ENCODE results near the gene KRTAP25-1. TPM values are rescaled to one million over a fixed set of nuclear protein-coding genes. Genes with fewer than 3 reads are reported as not detected.

Gene KRTAP25-1
- total RNA-seq, 4 donors from 2014 or later: not detected

DNA sequence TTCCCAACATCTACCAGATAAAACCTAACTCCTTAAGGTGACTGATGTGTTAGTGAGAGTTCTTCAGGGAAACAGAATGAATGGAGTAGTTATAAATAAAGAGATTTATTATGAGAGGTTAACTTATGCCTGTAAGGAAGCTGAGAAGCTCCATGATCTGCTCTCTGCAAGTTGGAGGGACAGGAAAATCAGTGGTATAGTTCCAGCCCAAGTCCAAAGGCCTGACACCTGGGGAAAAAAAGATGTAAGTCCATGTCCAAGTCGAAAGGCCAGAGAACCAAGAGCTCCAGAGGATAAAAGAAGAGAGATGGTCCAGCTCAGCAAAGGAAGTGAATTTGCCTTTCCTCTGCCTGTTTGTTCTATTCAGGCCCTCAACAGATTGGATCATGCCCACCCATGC lies 33.6 kb downstream of the KRTAP25-1 start:
- TF ChIP-seq POLR2A (IDR thresholded peaks at IDR 0.05): no peak
- TF ChIP-seq, protein P1, sequence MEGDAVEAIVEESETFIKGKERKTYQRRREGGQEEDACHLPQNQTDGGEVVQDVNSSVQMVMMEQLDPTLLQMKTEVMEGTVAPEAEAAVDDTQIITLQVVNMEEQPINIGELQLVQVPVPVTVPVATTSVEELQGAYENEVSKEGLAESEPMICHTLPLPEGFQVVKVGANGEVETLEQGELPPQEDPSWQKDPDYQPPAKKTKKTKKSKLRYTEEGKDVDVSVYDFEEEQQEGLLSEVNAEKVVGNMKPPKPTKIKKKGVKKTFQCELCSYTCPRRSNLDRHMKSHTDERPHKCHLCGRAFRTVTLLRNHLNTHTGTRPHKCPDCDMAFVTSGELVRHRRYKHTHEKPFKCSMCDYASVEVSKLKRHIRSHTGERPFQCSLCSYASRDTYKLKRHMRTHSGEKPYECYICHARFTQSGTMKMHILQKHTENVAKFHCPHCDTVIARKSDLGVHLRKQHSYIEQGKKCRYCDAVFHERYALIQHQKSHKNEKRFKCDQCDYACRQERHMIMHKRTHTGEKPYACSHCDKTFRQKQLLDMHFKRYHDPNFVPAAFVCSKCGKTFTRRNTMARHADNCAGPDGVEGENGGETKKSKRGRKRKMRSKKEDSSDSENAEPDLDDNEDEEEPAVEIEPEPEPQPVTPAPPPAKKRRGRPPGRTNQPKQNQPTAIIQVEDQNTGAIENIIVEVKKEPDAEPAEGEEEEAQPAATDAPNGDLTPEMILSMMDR (IDR thresholded peaks at IDR 0.05): no peak
- no peaks in the 10 kb centered on the region for H3K9me3 ChIP-seq
- no peak overlapping the region for H3K4me3 ChIP-seq (replicated peaks in 1 of 3)
- intact Hi-C loops (cut with DNase I): no loop called here
- no peaks in the 10 kb centered on the region for H3K36me3 ChIP-seq
- H3K4me1 ChIP-seq: no peaks in the 10 kb centered on the region
- no peak overlapping the region for H3K27ac ChIP-seq
- DNase-seq: no peak
- no peaks in the 10 kb centered on the region for H3K27me3 ChIP-seq
- 48 to 64% methylated on average over 1 of the region's 1 CpG for WGBS, 2 donors

DNA sequence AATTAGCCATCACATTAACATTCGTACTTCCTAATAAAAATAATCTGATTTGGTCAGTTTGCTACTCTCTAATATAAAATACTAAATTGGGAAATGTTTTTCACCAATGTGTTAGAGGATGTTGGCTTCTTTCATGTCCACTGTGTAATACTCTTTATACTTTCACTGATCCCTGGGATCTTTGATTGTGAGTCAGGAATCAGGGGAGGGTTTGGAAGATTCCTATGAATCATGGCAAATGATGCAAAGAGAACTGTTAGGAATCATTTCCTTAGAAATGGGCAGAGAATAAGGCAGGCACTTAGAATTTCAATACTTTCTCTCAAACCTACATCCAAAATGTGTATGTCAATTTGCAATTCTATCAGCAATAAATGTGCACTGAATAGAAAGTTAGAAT lies 37.5 kb downstream of the KRTAP25-1 start:
- Histone ChIP-seq H3K4me1 (no peaks in the 10 kb centered on the region), H3K27ac (no peak overlapping the region), H3K36me3 (no peaks in the 10 kb centered on the region), H3K9me3 (no peaks in the 10 kb centered on the region), H3K27me3 (no peaks in the 10 kb centered on the region), H3K4me3 (replicated peaks in 1 of 3) (no peak overlapping the region)
- intact Hi-C loops (cut with DNase I): no loop called here
- TF ChIP-seq POLR2A (IDR thresholded peaks at IDR 0.05): no peak
- TF ChIP-seq, protein P1 (IDR thresholded peaks at IDR 0.05): no peak
- 77 to 80% methylated on average over 1 of the region's 1 CpG for WGBS, 2 donors
- DNase-seq: no peak

DNA sequence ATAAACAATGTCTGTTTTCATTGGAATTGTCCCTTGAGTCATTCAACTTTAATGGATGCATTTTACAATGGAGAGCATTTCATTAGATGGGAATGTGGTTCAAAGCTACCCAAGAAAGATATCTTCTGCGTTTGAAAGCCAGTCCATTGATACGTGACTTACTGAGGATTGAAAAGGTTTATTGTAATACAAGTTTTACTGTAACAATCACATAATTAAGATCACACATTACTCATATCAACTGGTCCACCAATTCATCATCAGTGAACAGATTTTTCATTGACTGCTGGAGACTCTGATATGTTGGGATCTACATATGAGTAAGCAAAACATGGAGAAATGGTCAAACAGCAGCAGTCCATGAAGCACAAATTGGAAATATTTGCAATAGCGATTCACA lies 39.4 kb downstream of the KRTAP25-1 start:
- 74 to 92% methylated on average over 3 of the region's 3 CpGs for WGBS, 2 donors
- no peak for TF ChIP-seq POLR2A (IDR thresholded peaks at IDR 0.05)
- TF ChIP-seq, protein P1 (IDR thresholded peaks at IDR 0.05): no peak
- DNase-seq: no peak

DNA sequence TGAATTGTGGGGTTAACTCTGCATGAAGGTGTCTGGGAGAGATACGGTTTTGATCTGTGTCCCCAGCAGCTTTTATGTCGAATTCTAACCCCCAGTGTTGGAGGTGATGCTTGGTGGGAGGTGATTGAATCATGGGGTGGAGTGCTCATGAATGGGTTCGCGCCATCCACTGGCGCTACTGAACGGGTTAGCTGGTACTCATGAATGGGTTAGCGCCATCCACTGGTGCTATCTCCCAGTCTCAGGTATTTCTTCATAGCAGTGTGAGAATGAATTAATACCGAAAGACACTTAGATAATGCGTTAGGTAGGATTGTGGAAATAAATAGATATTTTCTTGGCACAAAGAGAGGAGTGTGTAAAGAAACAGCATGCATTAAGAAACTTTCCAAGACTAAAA lies 40.5 kb downstream of the KRTAP25-1 start:
- TF ChIP-seq, protein P1 (IDR thresholded peaks at IDR 0.05): no peak
- no peak for TF ChIP-seq POLR2A (IDR thresholded peaks at IDR 0.05)
- DNase-seq: no peak
- no peaks in the 10 kb centered on the region for H3K4me1 ChIP-seq
- intact Hi-C loops (cut with DNase I): no loop called here
- H3K4me3 ChIP-seq (replicated peaks in 1 of 3): no peak overlapping the region
- WGBS, 2 donors: 85 to 87% methylated on average over 9 of the region's 9 CpGs
- H3K27ac ChIP-seq: no peak overlapping the region
- H3K27me3 ChIP-seq: no peaks in the 10 kb centered on the region
- no peaks in the 10 kb centered on the region for H3K9me3 ChIP-seq
- H3K36me3 ChIP-seq: no peaks in the 10 kb centered on the region

More for the DNA sequence above, 39.4 kb downstream of the KRTAP25-1 start:
- no peaks in the 10 kb centered on the region for H3K27me3 ChIP-seq
- no peaks in the 10 kb centered on the region for H3K9me3 ChIP-seq
- no peak overlapping the region for H3K27ac ChIP-seq
- no peak overlapping the region for H3K4me3 ChIP-seq (replicated peaks in 1 of 3)
- intact Hi-C loops (cut with DNase I): no loop called here
- H3K4me1 ChIP-seq: no peaks in the 10 kb centered on the region
- H3K36me3 ChIP-seq: no peaks in the 10 kb centered on the region

DNA sequence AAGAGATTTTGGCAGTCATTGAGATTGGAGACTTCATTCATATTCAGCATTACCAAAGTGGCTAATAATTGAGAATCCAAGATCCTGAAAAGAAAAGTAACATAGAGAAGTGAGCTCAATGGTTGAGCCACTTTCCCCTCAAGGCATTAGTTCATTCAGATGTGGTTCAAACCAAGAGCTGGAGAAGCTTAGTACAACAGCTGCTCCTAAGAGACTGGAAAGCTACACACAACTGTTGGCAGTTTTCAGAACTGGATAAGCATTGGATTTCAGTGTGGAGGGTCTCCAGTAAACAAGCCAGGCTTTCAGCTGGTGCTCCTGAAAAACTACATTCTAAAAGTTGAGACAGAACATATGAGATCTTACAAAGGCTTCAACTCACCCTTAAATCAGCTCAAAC lies 44.3 kb downstream of the KRTAP25-1 start:
- no peaks in the 10 kb centered on the region for H3K27me3 ChIP-seq
- no peaks in the 10 kb centered on the region for H3K36me3 ChIP-seq
- no peaks in the 10 kb centered on the region for H3K4me1 ChIP-seq
- DNase-seq: no peak
- intact Hi-C loops (cut with DNase I): no loop called here
- H3K9me3 ChIP-seq: no peaks in the 10 kb centered on the region
- H3K4me3 ChIP-seq (replicated peaks in 1 of 3): no peak overlapping the region
- no peak for TF ChIP-seq POLR2A (IDR thresholded peaks at IDR 0.05)
- TF ChIP-seq, protein P1 (IDR thresholded peaks at IDR 0.05): no peak
- H3K27ac ChIP-seq: no peak overlapping the region
